Activated CD4-positive, alpha-beta memory T cell treated with anti-CD3 and anti-CD28 coated beads for 36 hours (primary cell): ENCODE results near the gene MYL7. TPM values are rescaled to one million over a fixed set of nuclear protein-coding genes. Genes with fewer than 3 reads are reported as not detected.
"Not testable (repeated sequence)": the region's sequence is repeated elsewhere in the genome, so short reads cannot be mapped to it uniquely, and the experiment has no call there.

Experiments
- CTCF ChIA-PET: fragments of 350-600 bp; sonication (Branson Sonifier 250); formaldehyde crosslinking; loops from one replicate; lab custom pipeline; 2021; ENCODE audit warnings: antibody characterized with exemption, inconsistent platforms; lab: Charles Lee
- POLR2A ChIA-PET: fragments of 350-600 bp; sonication (Branson Sonifier 250); formaldehyde crosslinking; loops from one replicate; lab custom pipeline; 2021; ENCODE audit warnings: antibody characterized with exemption; lab: Charles Lee
- DNase-seq: peaks from one replicate; pipeline ENCODE4 v3.0.0-alpha.2; 2020
- H3K27ac Mint-ChIP-seq: one replicate; pipeline ENCODE4 v1.8.0; 2021; ENCODE audit warnings: mixed read lengths
- H3K27me3 Mint-ChIP-seq: one replicate; pipeline ENCODE4 v1.8.0; 2021; ENCODE audit warnings: mixed read lengths
- H3K36me3 Mint-ChIP-seq: one replicate; pipeline ENCODE4 v1.8.0; 2021; ENCODE audit warnings: mixed read lengths
- H3K4me1 Mint-ChIP-seq: one replicate; pipeline ENCODE4 v1.8.0; 2021; ENCODE audit warnings: low read depth, mixed read lengths
- H3K4me3 Mint-ChIP-seq: one replicate; pipeline ENCODE4 v1.8.0; 2021; ENCODE audit warnings: mild to moderate bottlenecking, mixed read lengths
- H3K9me3 Mint-ChIP-seq: one replicate; pipeline ENCODE4 v1.8.0; 2021; ENCODE audit warnings: mixed read lengths
- intact Hi-C: fragments of 100-400 bp; cut with micrococcal nuclease; formaldehyde crosslinking; loops from one replicate; pipeline ENCODE4 v1.15.1; 2023
- total RNA-seq, 2 experiments: library from RNA; stranded (reverse); gene quantifications; one replicate each; pipeline ENCODE4 v1.2.3, GENCODE V29; 2021

The MYL7 gene
- total RNA-seq, 2 experiments from 2014 or later = not detected

- intact Hi-C loops = no loop called here
- H3K36me3 Mint-ChIP-seq = no peaks in the 10 kb centered on the region
- no peaks in the 10 kb centered on the region for H3K4me1 Mint-ChIP-seq
- no peak overlapping the region for H3K27ac Mint-ChIP-seq
- H3K9me3 Mint-ChIP-seq = peaks cover 7% of the 10 kb centered on the region
- no peak for DNase-seq
- POLR2A ChIA-PET = no interaction called here
- no peak overlapping the region for H3K4me3 Mint-ChIP-seq
- CTCF ChIA-PET = no interaction called here
- peaks cover 6% of the 10 kb centered on the region for H3K27me3 Mint-ChIP-seq
Observed at GRCh38 chr7:44182827-44183226, 41.7 kb upstream of the MYL7 start.

GRCh38 chr7:44180631-44181030 is 39.5 kb upstream of the MYL7 start:
- CTCF ChIA-PET = no interaction called here
- no peaks in the 10 kb centered on the region for H3K36me3 Mint-ChIP-seq
- no peaks in the 10 kb centered on the region for H3K4me1 Mint-ChIP-seq
- no peak for DNase-seq
- H3K27ac Mint-ChIP-seq = no peak overlapping the region
- POLR2A ChIA-PET = no interaction called here
- H3K9me3 Mint-ChIP-seq = peaks cover 7% of the 10 kb centered on the region
- no peak overlapping the region for H3K4me3 Mint-ChIP-seq
- intact Hi-C loops = no loop called here
- H3K27me3 Mint-ChIP-seq = peaks cover 16% of the 10 kb centered on the region

DNA sequence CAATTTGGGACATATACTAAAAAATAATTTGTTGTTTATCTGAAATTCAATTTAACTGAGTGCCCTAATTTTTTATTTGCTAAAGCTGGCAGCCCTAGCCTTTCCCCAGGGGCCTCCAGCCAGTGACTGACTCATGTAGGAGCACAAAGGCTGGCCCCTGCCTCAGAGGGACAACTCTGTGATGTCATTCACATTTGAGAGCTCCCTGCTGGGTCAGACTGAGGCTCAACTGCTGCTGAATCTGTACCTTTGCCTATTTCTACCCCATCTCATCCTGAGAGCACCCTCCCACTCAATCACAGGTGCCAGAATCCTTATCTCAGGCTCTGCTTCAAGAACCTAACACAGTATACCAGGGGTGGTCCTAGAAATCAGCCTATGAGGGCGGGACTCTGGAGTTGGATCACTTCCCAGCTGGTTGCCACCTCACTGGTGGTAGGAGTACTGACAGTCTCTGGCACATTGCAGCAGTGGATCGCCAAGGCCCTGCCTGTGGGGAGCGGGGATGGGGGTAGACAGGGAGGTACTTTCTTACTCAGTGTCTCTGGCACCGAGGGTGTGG is 36.5 kb upstream of the MYL7 start:
- H3K27ac Mint-ChIP-seq = no peak overlapping the region
- peaks cover 3% of the 10 kb centered on the region for H3K9me3 Mint-ChIP-seq
- ChIA-PET CTCF (no interaction called here), POLR2A (no interaction called here)
- no peaks in the 10 kb centered on the region for H3K4me1 Mint-ChIP-seq
- intact Hi-C loops = no loop called here
- no peaks in the 10 kb centered on the region for H3K36me3 Mint-ChIP-seq
- peaks cover 19% of the 10 kb centered on the region for H3K27me3 Mint-ChIP-seq
- DNase-seq = no peak
- H3K4me3 Mint-ChIP-seq = no peak overlapping the region

GRCh38 chr7:44176486-44176885 is 35.4 kb upstream of the MYL7 start:
- Mint-ChIP-seq H3K9me3 (no peaks in the 10 kb centered on the region), H3K4me3 (no peak overlapping the region), H3K27ac (no peak overlapping the region), H3K36me3 (no peaks in the 10 kb centered on the region), H3K4me1 (no peaks in the 10 kb centered on the region), H3K27me3 (peaks cover 13% of the 10 kb centered on the region)
- DNase-seq = no peak
- ChIA-PET POLR2A (no interaction called here), CTCF (no interaction called here)
- intact Hi-C loops = no loop called here

- POLR2A ChIA-PET = no interaction called here
- Mint-ChIP-seq H3K36me3 (no peaks in the 10 kb centered on the region), H3K9me3 (no peaks in the 10 kb centered on the region), H3K27me3 (peaks cover 15% of the 10 kb centered on the region), H3K4me3 (no peak overlapping the region), H3K4me1 (no peaks in the 10 kb centered on the region), H3K27ac (no peak overlapping the region)
- CTCF ChIA-PET = no interaction called here
- intact Hi-C loops = no loop called here
- no peak for DNase-seq
Observed at GRCh38 chr7:44175730-44176129, 34.6 kb upstream of the MYL7 start.

GRCh38 chr7:44174694-44174948 is 33.5 kb upstream of the MYL7 start:
- H3K4me1 Mint-ChIP-seq, CTCF ChIA-PET, POLR2A ChIA-PET: not testable (repeated sequence)

GRCh38 chr7:44173911-44174693 is 33.0 kb upstream of the MYL7 start:
- no peaks in the 10 kb centered on the region for H3K9me3 Mint-ChIP-seq
- no peak overlapping the region for H3K4me3 Mint-ChIP-seq
- no peaks in the 10 kb centered on the region for H3K36me3 Mint-ChIP-seq
- peaks cover 16% of the 10 kb centered on the region for H3K27me3 Mint-ChIP-seq
- H3K4me1 Mint-ChIP-seq = no peaks in the 10 kb centered on the region
- no peak overlapping the region for H3K27ac Mint-ChIP-seq
- ChIA-PET CTCF (no interaction called here), POLR2A (no interaction called here)
- DNase-seq = no peak
- intact Hi-C loops = no loop called here

More at GRCh38 chr7:44174694-44174948, 33.5 kb upstream of the MYL7 start:
- intact Hi-C loops, H3K9me3 Mint-ChIP-seq, H3K27ac Mint-ChIP-seq, DNase-seq, H3K4me3 Mint-ChIP-seq, H3K36me3 Mint-ChIP-seq: not testable (repeated sequence)
- H3K27me3 Mint-ChIP-seq = peaks cover 16% of the 10 kb centered on the region

DNA sequence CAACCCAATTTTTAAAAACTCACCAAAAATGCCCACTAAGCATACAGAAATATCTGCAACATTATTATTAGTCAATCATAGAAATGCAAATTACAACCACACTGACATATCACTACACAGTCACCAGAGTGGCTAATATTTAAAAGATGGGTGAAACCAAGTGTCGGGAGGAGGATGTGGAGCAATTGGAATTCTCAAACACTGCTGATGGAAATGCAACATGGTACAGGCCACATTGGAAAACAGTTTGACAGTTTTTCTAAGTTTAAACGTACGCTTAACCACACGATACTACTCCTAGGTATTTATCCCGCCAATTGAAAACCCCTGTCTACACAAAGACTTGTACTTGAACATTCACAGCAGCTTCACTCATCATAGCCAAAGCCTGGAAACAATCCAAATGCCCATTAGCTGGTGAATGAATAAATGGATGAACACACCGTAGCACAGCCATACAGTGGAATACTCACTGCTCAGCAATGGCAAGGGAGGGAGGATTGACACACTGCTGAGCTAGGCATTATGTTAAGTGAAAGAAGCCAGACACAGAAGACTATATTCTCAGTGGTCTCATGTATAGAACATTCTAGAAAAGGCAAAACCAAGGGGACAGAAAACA is 31.8 kb upstream of the MYL7 start:
- Mint-ChIP-seq H3K36me3 (no peaks in the 10 kb centered on the region), H3K27me3 (peaks cover 16% of the 10 kb centered on the region), H3K27ac (no peak overlapping the region), H3K4me3 (no peak overlapping the region), H3K9me3 (no peaks in the 10 kb centered on the region), H3K4me1 (peaks cover under 1% of the 10 kb centered on the region)
- intact Hi-C loops = no loop called here
- no peak for DNase-seq
- ChIA-PET POLR2A (no interaction called here), CTCF (no interaction called here)

DNA sequence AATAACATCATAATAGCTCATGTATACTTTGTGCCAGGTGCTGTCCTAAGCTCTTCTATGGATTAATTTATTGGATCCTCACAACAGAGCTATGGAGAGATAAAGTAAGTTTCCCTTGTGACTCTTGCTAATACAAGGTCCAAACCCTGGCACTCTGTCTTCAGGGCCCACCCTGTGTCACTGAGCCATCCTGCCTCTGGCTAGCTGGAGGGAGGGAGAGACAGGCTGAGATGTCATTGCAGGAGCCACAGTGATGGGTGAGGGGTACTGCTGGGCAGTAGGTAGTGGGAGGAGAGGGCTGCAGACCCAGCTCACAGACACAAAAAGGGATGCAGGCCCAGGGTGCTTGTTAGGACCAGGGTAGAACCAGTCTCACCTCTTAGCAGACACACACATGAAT is 31.2 kb upstream of the MYL7 start:
- peaks cover 5% of the 10 kb centered on the region for H3K4me1 Mint-ChIP-seq
- intact Hi-C loops = no loop called here
- ChIA-PET CTCF (no interaction called here), POLR2A (no interaction called here)
- H3K27ac Mint-ChIP-seq = no peak overlapping the region
- H3K9me3 Mint-ChIP-seq = no peaks in the 10 kb centered on the region
- peaks cover 13% of the 10 kb centered on the region for H3K27me3 Mint-ChIP-seq
- H3K36me3 Mint-ChIP-seq = no peaks in the 10 kb centered on the region
- H3K4me3 Mint-ChIP-seq = no peak overlapping the region
- DNase-seq = no peak

- DNase-seq, H3K27ac Mint-ChIP-seq, POLR2A ChIA-PET, intact Hi-C loops, H3K36me3 Mint-ChIP-seq, H3K4me1 Mint-ChIP-seq, H3K27me3 Mint-ChIP-seq, CTCF ChIA-PET, H3K9me3 Mint-ChIP-seq, H3K4me3 Mint-ChIP-seq: not testable (repeated sequence)
Observed at GRCh38 chr7:44171901-44172300, 30.8 kb upstream of the MYL7 start.

GRCh38 chr7:44167920-44168319 is 26.8 kb upstream of the MYL7 start:
- DNase-seq = no peak
- H3K4me1 Mint-ChIP-seq = peaks cover 5% of the 10 kb centered on the region
- intact Hi-C loops = no loop called here
- H3K4me3 Mint-ChIP-seq = no peak overlapping the region
- no peaks in the 10 kb centered on the region for H3K36me3 Mint-ChIP-seq
- ChIA-PET POLR2A (no interaction called here), CTCF (no interaction called here)
- no peaks in the 10 kb centered on the region for H3K9me3 Mint-ChIP-seq
- peaks cover 4% of the 10 kb centered on the region for H3K27me3 Mint-ChIP-seq
- no peak overlapping the region for H3K27ac Mint-ChIP-seq

DNA sequence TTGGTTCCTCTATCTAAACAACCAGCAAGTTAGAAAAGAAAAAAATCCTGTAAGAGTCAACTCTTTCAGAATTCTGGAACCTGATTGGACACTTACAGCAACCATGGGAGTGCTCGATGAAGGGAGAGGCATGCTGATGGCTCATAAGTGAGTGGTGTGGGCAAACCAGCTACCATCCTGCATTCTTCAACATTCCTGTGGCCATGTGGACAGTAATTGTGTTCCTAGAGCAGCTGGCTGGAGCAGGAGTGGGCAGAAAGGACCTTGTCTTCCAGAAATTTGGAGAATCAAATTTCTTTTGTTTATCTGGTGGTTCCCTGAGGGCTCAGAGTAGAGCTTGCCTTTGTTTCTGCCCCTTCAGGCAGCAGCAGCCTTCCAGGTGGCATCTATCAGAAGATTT is 22.5 kb upstream of the MYL7 start:
- DNase-seq = no peak
- H3K27ac Mint-ChIP-seq = no peak overlapping the region
- ChIA-PET POLR2A (no interaction called here), CTCF (interaction anchor here (1.2 kb wide), 1 partner anchor 31 kb away, joined by 3 read pairs; no protein-coding TSS in a partner anchor)
- H3K4me3 Mint-ChIP-seq = no peak overlapping the region
- H3K27me3 Mint-ChIP-seq = peaks cover 2% of the 10 kb centered on the region
- peaks cover 5% of the 10 kb centered on the region for H3K4me1 Mint-ChIP-seq
- H3K9me3 Mint-ChIP-seq = no peaks in the 10 kb centered on the region
- H3K36me3 Mint-ChIP-seq = no peaks in the 10 kb centered on the region
- intact Hi-C loops = no loop called here
